SU-DHL-6 (cell line): ENCODE results near the gene FPR2.

Experiments
- H2AFZ ChIP-seq: fragments of 200-600 bp; sonication (generic); 2 replicates; pipeline ENCODE4 v1.6.1; 2014; ENCODE audit warnings: low read depth, mild to moderate bottlenecking, moderate library complexity, mixed read lengths, antibody characterized with exemption, low read length; ENCODE audit not compliant: severe bottlenecking
- H3F3A ChIP-seq: fragments of 200-600 bp; shearing (Covaris generic); 2 replicates; pipeline ENCODE4 v1.6.0; 2016; ENCODE audit warnings: antibody characterized with exemption, mild to moderate bottlenecking; ENCODE audit not compliant: insufficient read depth
- H3K27ac ChIP-seq: fragments of 200-600 bp; sonication (generic); 2 replicates; pipeline ENCODE4 v1.5.1; 2016; ENCODE audit warnings: low read depth, mild to moderate bottlenecking, low read length, moderate library complexity, mixed read lengths
- H3K27me3 ChIP-seq: fragments of 200-600 bp; sonication (generic), shearing (Covaris generic); 2 replicates; pipeline ENCODE4 v1.6.0; 2014; ENCODE audit warnings: mild to moderate bottlenecking, low read length
- H3K36me3 ChIP-seq: fragments of 200-600 bp; sonication (generic); 2 replicates; pipeline ENCODE4 v1.6.1; 2014; ENCODE audit warnings: mild to moderate bottlenecking, low read length, mixed read lengths
- H3K4me2 ChIP-seq: fragments of 300-600, 200-600 bp; shearing (Covaris generic), sonication (generic); 2 replicates; pipeline ENCODE4 v1.6.0; 2014; ENCODE audit warnings: low read length, low read depth, mild to moderate bottlenecking; ENCODE audit not compliant: poor library complexity, severe bottlenecking
- H3K4me3 ChIP-seq: fragments of 200-600 bp; sonication (generic); 2 replicates; pipeline ENCODE4 v1.5.1; 2014; ENCODE audit warnings: antibody characterized with exemption, low read length, mild to moderate bottlenecking, mixed read lengths; ENCODE audit not compliant: insufficient read depth, poor library complexity, severe bottlenecking
- H3K79me2 ChIP-seq: fragments of 200-600 bp; sonication (generic); 2 replicates; pipeline ENCODE4 v1.6.1; 2014; ENCODE audit warnings: mild to moderate bottlenecking, low read length, moderate library complexity; ENCODE audit not compliant: insufficient read depth
- H3K9ac ChIP-seq: fragments of 200-600 bp; sonication (generic); 2 replicates; pipeline ENCODE4 v1.7.0; 2014; ENCODE audit warnings: mild to moderate bottlenecking, low read length
- H3K9me2 ChIP-seq: fragments of 200-600 bp; sonication (generic); replicated peaks from 2 replicates; pipeline ENCODE4 v1.6.1; 2014; ENCODE audit warnings: low read length; ENCODE audit not compliant: insufficient read depth
- H3K9me3 ChIP-seq: fragments of 200-600 bp; sonication (generic); 2 replicates; pipeline ENCODE4 v1.6.1; 2014; ENCODE audit warnings: low read length, mixed read lengths; ENCODE audit not compliant: insufficient read depth
- H4K20me1 ChIP-seq: fragments of 200-600 bp; sonication (generic); 2 replicates; pipeline ENCODE4 v1.6.1; 2014; ENCODE audit warnings: low read depth, mild to moderate bottlenecking, antibody characterized with exemption, low read length, moderate library complexity, mixed read lengths
- CTCF ChIP-seq: fragments of 200-600 bp; sonication (generic); IDR thresholded peaks from one replicate; pipeline ENCODE4 v1.5.1; 2017; ENCODE audit warnings: antibody characterized with exemption, mild to moderate bottlenecking, low read length, moderate library complexity; ENCODE audit not compliant: insufficient read depth, poor library complexity, severe bottlenecking
- EZH2phosphoT487 ChIP-seq: fragments of 200-600 bp; sonication (generic), shearing (Covaris generic); conservative IDR thresholded peaks from 2 replicates; pipeline ENCODE4 v1.6.1; 2018; ENCODE audit warnings: mild to moderate bottlenecking, antibody characterized with exemption, low read length, moderate library complexity, mixed read lengths

FPR2 gene

GRCh38 chr19:51779703-51780102, 18.7 kb downstream of the FPR2 start:
- no peak overlapping the region for H3K27ac ChIP-seq

GRCh38 chr19:51780270-51780669, 19.3 kb downstream of the FPR2 start:
- H3K9me3 ChIP-seq: no peaks in the 10 kb centered on the region
- no peaks in the 10 kb centered on the region for H3K27me3 ChIP-seq
- H2AFZ ChIP-seq: no peak overlapping the region
- H3K79me2 ChIP-seq: no peaks in the 10 kb centered on the region
- H3K9ac ChIP-seq: no peak overlapping the region
- TF ChIP-seq EZH2phosphoT487 (no peak), CTCF (no peak)
- H3K36me3 ChIP-seq: no peaks in the 10 kb centered on the region
- H3K4me2 ChIP-seq: no peak overlapping the region
- no peaks in the 10 kb centered on the region for H3F3A ChIP-seq
- no peak overlapping the region for H3K27ac ChIP-seq
- no peaks in the 10 kb centered on the region for H4K20me1 ChIP-seq
- no peaks in the 10 kb centered on the region for H3K9me2 ChIP-seq
- H3K4me3 ChIP-seq: no peak overlapping the region

More at GRCh38 chr19:51779703-51780102, 18.7 kb downstream of the FPR2 start:
- Histone ChIP-seq H3K4me2 (no peak overlapping the region), H3F3A (no peaks in the 10 kb centered on the region), H3K36me3 (no peaks in the 10 kb centered on the region), H2AFZ (no peak overlapping the region), H4K20me1 (no peaks in the 10 kb centered on the region), H3K9ac (no peak overlapping the region), H3K9me2 (no peaks in the 10 kb centered on the region), H3K4me3 (no peak overlapping the region), H3K9me3 (no peaks in the 10 kb centered on the region), H3K79me2 (no peaks in the 10 kb centered on the region), H3K27me3 (no peaks in the 10 kb centered on the region)
- TF ChIP-seq EZH2phosphoT487 (no peak), CTCF (no peak)

GRCh38 chr19:51781999-51782398, 21.0 kb downstream of the FPR2 start:
- no peaks in the 10 kb centered on the region for H3K79me2 ChIP-seq
- no peaks in the 10 kb centered on the region for H3K9me3 ChIP-seq
- TF ChIP-seq CTCF (no peak), EZH2phosphoT487 (no peak)
- no peaks in the 10 kb centered on the region for H4K20me1 ChIP-seq
- H3K27ac ChIP-seq: no peak overlapping the region
- no peak overlapping the region for H2AFZ ChIP-seq
- H3F3A ChIP-seq: no peaks in the 10 kb centered on the region
- no peaks in the 10 kb centered on the region for H3K36me3 ChIP-seq
- H3K27me3 ChIP-seq: no peaks in the 10 kb centered on the region
- H3K9me2 ChIP-seq: no peaks in the 10 kb centered on the region
- H3K4me2 ChIP-seq: no peak overlapping the region
- no peak overlapping the region for H3K9ac ChIP-seq
- H3K4me3 ChIP-seq: no peak overlapping the region
